Activated CD4-positive, CD25-positive, alpha-beta regulatory T cell treated with anti-CD3 and anti-CD28 coated beads, Interleukin-2, amount 50 U/mL, for 16 hours (primary cell): ENCODE data around the gene PCBD1.
"Not testable (repeated sequence)": the region's sequence is repeated elsewhere in the genome, so short reads cannot be mapped to it uniquely, and the experiment has no call there.

Source experiments
- DNase-seq: peaks from one replicate; pipeline ENCODE4 v3.0.0-alpha.2; 2020; ENCODE audit warnings: low read depth, low spot score

PCBD1 gene

DNA sequence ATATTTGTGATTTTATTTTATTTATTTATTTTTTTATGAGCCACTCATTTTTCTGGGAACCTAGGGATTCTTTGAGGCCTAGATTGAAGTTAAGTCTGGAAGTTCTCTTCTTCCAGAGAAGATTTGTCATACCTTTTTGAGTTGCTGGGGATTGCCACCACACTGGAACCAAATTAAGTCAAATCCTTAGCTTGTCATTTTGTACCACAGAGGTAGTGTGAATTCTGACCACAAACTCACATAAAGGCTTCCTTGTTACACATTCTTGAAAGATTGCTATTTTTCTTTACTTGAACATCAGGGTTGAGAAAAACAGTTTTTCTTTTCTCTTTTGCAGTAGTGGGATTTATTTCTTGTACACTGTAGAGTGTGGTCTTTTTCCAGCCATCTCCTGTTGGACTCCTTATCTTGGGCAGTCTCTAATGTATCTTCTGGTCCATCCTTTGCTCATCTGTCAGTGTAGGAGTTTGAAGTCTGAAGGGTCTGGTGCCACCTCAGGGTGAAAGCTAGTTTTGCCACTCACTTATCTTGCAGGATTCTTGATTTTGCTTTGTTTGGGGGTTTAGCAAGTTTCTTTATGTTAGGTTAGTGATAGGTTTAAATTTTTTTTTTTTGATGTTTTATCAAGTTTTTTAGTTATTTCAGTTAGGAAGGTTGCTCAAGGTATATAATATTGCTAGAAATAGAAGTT lies 24.8 kb downstream of the PCBD1 start:
- DNase-seq: no peak

DNA sequence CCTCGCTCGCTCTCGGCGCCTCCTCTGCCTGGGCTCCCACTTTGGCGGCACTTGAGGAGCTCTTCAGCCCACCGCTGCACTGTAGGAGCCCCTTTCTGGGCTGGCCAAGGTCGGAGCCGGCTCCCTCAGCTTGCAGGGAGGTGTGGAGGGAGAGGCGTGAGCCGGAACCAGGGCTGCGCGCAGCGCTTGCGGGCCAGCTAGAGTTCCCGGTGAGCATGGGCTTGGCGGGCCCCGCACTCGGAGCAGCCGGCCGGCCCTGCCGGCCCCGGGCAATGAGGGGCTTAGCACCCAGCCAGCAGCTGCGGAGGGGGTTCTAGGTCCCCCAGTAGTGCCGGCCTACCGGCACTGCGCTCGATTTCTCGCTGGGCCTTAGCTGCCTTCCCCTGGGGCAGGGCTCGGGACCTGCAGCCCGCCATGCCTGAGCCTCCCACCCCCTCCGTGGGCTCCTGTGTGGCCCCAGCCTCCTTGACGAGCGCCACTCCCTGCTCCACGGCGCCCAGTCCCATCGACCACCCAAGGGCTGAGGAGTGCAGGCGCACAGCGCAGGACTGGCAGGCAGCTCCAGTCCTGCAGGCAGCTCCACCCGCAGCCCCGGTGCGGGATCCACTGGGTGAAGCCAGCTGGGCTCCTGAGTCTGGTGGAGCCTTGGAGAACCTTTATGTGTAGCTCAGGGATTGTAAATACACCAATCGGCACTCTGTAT lies 26.7 kb downstream of the PCBD1 start:
- not testable (repeated sequence) for DNase-seq

DNA sequence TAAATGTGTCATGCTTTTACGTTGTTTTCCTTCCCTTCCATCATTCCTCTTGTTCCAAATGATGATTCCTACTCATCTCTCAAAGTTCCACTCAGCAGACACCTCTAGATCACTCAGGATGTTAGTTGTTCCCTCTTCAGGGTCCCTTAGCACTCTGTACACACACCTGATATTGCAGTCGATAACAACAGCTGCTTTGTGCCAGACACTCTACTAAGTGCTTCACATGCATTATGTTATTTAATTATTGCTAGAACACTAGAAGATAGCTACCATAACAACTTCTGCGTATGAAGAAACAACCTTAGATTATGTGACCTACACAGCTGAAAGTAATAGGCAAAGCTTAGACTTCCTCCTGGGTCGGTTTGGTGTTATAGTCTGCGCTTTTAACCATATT lies 29.6 kb downstream of the PCBD1 start:
- DNase-seq: no peak

DNA sequence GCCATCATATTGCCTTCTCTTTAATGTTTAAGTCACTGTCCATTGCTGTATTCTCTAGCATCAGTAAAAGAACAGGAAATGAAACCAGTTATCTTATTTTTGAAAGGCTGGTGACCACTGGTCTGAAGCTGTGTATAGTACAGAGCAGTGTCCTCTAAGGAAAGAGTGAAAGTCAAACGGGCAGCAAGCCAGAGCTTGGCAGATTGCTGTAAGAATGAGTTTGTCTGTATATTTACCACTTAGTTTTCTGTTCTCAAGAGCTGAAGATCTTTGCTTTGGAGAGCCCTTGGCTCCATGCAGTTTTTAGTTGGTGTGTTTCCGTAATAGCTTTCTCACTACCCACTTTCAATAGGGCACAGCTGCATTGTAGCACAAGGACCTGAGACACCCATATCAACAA lies 31.9 kb downstream of the PCBD1 start:
- no peak for DNase-seq

DNA sequence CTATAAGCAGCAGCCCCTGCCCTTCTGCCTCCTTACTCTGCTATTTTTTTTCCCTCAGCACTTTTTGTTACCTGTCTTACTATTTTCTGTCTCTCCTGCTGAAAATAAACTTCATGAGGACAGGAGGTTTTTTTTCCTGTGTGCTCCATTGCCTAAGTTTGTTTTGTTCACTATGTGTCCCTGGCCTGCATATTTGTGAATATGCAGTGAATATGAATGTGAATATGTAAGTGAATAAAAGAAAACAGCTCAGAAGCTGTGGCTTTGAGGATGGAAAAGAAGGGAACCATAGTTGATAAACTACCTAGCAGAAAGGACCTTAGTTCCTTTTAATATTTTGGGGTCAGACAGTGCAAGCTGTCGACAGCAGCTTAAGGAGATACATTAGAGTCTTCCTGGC lies 34.9 kb downstream of the PCBD1 start:
- no peak for DNase-seq

DNA sequence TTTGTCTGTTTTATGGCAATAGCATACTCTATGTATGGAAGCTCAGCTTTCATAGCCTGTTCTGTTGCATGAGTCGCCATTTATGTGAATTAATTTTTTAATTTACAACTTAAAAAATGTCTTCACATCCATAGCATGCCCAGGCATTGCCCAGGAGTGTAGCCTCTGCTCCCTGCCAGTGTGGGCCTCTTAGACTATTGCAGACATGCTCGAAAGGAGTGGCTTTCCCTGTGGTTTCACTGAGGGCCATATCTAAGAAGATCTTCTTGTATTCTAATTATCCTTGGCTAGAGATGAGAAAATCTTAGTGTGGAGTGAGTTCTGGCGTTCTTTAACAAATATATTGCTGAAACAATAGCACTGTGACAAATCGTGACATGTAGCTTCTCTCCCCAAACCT lies 35.3 kb downstream of the PCBD1 start:
- no peak for DNase-seq

DNA sequence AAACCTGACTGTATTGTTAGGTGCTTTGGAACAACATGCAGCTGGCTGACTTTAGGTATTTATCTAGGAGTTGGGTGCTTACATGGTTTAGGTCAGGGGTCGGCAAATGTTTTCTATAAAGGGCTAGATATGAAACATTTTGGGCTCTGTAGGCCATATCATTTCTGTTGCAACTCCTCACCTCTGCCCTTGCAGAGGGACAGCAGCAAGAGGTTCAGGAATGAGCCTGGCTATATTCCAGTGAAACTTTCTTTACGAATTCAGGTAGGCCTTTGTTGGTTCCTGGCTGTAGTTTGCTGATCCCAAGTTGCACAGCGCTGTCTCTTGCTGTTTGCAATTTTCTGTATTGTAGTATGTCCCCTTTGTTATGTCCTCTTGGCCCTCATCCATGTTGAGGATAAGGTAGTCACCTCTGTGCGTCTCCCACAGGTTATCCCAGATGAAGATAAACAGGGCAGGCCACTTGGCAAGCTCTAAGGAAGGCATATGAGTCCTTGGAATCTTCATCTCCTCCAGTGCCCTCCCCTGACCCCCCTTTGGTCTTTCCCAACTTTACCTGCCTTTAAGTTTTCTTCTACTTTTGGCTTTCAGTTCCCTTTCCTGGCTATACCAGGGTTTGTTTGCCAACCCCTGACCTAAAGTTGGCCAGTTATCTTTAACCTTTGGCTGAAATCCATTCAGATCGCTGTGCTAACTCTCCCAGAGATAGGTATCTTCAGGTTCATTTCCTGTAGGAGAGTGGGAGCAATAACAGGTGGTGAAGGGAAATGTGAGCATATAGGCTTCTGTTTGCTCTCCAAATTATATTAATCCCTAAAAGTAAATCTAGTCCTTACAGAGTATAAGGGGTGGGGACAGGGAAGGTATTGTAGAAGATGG lies 36.5 kb downstream of the PCBD1 start:
- DNase-seq: no peak

DNA sequence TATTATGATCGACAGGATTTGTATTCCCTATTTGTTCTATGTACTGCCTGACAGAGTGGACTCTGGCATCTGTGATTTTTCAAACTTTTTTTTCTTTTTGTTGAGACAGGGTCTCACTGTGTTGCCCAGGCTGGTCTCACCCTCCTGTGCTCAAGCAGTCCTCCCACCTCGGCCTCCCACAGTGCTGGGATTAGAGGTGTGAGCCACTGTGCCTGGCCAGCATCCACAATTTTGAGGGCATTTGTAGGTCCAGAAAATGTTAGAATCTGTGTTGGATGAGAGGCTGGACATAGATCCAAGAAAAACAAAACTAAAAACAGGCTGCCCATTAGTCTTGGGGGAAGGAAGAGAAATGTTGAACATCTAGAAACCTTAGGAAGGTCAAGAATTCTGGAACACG lies 38.3 kb downstream of the PCBD1 start:
- DNase-seq: no peak

DNA sequence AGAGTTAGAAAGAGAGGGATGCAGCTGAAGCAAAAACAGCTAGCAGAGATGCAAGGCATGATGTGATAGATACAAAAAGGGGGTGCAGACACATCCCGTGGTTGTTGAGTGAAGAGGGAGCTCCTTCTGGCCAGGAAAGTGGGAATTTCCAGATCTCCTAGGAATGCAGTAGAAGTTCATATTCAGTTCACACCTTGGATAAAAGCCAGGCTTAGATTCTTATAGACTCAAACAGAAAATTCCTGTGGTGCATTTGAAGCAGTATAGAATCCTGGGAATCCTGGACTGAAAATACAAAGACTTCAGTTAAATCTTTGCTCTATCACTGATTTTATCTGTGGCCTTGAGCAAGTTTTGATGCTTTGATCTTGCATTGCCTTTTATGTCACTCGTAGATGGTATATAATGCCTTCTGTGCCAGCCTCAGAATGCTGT lies 38.8 kb downstream of the PCBD1 start:
- no peak for DNase-seq

DNA sequence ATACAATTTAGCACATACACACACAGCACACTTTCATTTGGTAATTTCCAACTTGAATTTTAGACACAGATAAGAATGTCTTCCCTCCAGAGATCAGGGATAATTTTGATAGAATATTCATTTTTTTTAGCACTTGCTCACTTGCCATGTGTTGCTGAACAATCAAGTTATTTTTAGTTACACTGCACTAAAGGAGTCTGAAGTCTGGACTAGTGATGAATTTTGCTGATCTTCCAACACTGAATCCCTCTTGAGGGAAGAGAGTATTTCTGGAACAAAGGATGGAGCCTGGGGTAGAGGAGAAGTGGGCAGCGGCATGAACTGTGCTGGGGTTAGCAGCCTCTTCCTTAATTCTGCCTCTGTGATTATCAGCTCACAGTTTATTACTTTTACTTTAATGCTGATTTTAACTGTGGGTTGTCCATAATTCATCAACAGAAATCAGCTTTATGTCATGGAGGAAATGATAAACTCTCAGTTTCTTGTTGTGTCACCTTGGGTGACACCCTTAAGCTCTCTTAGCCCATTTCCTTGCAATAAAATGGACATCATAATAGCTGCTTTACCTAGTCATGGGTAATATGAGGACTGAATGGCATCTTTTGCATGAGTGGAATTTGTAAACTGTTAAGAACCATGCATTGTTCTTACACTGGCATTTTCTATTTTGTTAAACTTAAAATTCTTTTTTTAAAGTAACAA lies 40.6 kb downstream of the PCBD1 start:
- DNase-seq: no peak

DNA sequence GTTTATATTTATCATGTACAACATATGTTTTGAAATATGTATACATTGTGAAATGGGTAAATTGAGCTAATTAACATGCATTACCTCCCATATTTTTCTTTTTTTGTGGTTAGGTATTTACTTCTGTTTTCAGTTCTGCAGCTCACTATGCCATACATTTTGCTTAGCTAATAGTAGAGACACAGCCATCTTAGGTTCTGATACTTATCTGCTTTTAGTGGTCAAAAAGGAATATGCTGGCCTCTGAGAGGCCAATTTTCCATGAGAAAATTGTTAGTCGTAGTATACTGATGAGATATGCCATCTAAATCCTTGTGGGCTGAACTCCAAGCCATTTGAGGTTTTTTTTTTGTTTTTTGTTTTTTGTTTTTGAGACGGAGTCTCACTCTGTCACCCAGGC lies 41.6 kb downstream of the PCBD1 start:
- no peak for DNase-seq

DNA sequence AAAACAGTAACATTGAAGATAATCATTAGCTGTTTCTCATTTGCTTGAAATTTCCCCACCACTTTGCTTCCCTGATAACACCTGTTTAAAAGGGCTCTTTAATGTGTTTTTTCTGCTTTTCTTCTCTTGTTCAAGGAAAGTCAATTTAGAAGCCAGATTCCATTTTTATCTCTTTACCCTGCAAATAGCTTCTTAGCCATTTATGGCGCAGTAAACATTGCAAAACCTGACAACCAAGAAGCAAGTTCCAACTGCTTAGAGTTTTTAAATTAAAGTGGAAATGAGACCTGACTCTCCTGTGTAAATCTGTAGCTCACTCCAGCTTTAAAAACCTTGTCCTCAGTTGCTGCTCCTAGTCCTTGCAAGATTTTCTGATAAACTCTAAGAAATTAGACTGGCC lies 42.5 kb downstream of the PCBD1 start:
- no peak for DNase-seq

DNA sequence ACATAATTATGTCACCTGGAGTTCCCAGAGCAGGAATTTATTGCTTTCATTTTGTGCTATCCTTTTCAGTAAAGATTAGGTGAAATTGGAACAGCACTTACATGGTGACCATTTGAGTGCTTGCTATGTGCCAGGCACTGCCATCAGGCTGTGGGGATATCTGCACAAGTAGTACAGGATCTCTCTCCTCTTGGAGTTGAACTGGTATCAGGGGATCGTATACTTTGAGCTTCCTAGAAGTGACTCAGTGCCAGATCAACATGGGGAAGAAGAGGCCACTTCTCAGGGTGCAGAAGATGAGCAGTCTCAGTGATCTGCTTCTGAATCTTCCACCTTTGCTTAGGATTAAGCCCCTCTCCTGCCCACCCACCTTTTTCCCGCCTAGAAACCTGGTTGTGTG lies 43.1 kb downstream of the PCBD1 start:
- DNase-seq: no peak

DNA sequence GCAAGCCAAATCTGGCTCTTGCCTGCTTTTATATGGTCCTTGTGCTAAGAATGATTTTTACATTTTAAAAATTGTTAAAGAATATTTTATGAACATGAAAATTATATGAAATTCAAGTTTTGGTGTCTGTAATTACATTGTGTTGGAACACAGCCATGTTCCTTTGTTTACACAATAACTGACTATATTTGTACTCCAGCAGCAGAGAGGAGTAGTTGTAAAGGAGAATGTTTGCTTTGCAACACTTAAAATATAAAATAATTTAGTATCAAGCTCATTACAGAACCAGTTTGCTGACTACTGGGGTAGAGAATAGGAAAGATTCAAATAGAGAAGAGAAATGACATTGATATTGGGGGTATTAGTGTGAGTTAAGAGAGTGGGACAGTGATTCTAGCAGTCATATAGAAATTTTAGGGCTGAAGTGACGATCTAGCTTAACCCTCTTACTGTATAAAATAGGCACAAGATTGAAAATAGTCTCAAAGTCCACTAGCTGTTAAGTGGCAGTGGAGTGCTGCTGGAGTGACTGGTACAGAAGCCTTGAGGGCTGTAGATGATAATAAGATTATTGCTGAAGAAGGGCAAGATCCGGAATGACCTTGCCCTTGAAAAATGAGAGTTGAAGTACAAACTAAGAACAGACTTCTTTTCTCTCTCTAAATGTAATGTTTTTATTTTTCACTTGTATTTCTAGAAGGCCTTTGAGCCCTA lies 44.4 kb downstream of the PCBD1 start:
- DNase-seq: no peak

DNA sequence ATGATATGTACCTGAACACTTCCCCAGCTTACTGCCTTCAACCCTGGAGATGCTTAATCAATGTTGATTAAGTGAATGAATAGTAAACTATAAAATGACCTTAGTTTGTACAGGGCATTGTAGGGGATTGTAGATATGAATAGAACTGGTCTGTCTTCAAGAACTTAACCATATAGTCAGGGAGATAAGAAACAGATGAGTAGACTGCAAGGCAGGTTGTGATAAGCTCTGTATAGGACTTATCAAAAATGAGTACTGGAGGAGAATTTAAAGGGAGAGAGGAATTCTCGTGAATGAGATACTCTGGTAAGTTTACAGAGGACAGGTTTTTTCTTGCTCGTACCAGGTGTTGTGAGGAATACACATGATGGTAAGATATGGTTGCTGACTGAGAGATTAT lies 45.0 kb downstream of the PCBD1 start:
- DNase-seq: no peak

DNA sequence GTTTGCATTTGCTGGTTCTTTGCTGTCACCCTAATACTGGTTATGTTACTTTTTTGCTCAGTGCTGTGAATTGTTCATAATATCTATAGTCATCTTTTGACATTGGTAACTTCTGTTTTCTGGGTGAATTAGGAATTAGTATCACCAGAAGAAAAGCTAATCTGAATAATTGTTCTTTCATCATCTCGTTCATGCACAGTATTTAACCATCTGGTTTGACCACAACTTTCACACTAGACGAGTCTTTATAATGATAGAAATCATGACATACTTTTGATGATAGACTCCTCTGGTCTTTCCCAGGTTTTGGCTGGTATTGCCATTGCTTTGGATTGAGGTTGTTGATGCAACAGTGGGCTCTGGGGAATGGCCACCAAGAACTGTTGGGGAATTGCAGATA lies 47.5 kb downstream of the PCBD1 start:
- DNase-seq: no peak

DNA sequence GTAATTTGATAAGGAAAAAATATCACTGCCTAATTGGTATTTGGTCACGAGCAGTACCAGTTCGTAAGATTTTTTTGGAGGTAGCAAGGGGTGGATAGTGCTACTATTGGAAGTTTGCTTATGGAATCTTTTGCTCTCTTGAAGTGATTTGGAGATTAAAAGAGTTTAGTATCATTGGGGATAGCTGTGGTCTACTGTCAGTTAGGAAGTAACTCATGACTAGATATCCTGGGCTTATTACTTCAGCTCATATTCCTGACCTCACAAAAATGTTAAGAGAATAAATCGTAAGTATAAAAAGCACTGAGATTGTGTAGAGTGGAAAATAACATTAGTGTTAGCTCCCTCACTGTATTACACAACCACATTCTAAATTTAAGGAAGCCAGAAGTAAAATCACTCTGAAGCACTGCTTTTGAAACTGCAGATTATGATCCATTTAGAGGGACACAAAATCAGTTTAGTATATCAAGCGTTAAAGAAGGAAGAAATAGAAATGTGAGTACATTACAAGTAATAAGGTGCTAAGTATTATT lies 50.0 kb downstream of the PCBD1 start:
- no peak for DNase-seq

DNA sequence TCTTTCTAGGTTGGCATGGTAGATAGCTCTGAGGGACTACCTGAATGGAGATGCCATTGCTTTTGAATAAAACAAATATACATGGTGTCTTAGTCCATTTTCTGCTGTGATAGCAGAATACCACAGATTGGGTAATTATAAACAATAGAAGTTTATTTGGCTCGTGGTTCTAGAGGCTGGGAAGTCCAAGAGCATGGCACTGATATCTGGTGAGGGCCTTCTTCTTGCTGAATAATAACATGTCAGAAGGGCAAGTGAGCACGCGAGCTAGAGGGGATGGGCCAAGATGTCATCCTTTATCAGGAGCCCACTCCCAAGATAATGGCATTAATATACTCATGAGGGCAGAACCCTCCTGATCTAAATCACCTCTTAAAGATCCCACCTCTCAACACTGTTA lies 50.7 kb downstream of the PCBD1 start:
- no peak for DNase-seq

DNA sequence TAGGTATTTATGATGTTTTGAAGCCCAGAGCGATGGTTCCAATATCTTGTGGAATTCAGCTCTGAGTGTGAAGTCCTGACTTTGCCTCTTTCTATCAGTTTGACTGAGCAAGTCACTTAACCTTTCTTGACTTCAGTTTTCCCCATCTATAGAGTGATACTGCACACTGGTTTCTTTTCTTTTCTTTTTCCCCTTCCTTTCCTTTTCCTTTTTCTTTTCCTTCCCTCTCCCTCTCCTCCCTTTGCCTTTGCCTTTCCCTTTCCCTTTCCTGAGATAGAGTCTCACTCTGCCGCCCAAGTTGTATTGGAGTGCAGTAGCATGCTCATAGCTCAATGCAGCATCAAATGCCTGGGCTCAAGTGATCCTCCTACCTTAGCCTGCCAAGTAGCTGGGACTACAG lies 52.0 kb downstream of the PCBD1 start:
- DNase-seq: no peak

DNA sequence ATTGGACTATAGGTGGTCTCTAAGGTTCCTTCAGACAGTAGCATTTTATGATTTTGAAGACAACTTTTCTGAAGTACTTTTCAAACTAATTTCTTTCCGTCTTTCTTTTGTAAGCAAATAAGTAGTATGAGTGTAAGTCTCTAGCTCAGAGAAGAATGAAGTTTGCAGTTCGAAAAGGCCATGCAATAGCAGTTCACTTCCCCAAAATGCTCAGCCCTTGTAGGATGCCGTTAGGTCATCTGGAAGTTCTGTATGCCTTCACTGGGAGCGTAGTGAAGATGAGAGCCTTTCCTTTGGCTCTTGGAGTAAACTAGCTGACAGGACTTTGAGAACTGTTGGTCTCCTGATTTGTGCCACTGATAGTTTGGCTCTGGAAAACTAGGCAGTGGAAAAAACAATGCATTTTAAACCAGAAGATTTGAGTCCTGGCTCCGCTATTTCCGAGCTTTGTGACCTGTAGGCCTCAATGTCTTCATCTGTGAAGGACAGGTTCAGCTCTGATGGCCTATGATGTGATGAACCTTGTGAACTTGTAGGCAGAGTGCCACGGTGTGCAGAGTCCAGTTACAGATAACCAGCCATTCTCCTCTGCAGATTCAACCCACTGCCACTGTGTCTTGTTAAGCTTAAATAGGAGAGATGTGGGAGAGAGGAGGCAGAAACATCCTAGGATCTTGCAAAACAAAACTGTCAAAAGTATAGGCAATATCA lies 53.8 kb downstream of the PCBD1 start:
- DNase-seq: no peak
